ENCODE measurements around the gene POLR3H. TPM values are rescaled to one million over a fixed set of nuclear protein-coding genes. Genes with fewer than 3 reads are reported as not detected.

Gene POLR3H
- total RNA-seq, 1 experiment from 2014 or later = 92.1 TPM

GRCh38 chr22:41540006-41540315, 4.3 kb downstream of the POLR3H start:
- H3K27ac ChIP-seq (ENCODE audit: low read depth, low read length, poor library complexity, severe bottlenecking) = no peak overlapping the region
- BruUV-seq (replicated peaks) = no TSS peak
- no peak overlapping the region for H3K4me3 ChIP-seq (ENCODE audit: low read depth, low read length, poor library complexity, severe bottlenecking)
- no peaks in the 10 kb centered on the region for H3K27me3 ChIP-seq (replicated peaks; ENCODE audit: insufficient read depth, low read depth, low read length, poor library complexity)
- POLR2A ChIA-PET (ENCODE audit: low non-redundant PET) = no interaction called here
- H3K9me3 ChIP-seq (ENCODE audit: low read depth, low read length, poor library complexity, severe bottlenecking) = no peaks in the 10 kb centered on the region
- intact Hi-C loops (cut with micrococcal nuclease; ENCODE audit: unreplicated experiment) = loop anchor here (5.0 kb wide), 1 partner anchor 57 kb away; no protein-coding TSS in a partner anchor
- no peak for TF ChIP-seq CTCF (conservative IDR thresholded peaks at IDR 0.05; ENCODE audit: low read depth, low read length)
- no peak for TF ChIP-seq EZH2 (IDR thresholded peaks at IDR 0.05; ENCODE audit: borderline replicate concordance, low read depth, low read length, poor library complexity, severe bottlenecking)
- CTCF ChIA-PET = interaction anchor here (1.0 kb wide), 1 partner anchor 13 kb away, joined by 3 read pairs; no protein-coding TSS in a partner anchor
- DNase-seq (ENCODE audit: low spot score) = no peak
- H3K36me3 ChIP-seq (ENCODE audit: insufficient read depth, low read length, poor library complexity, severe bottlenecking) = peaks cover 35% of the 10 kb centered on the region
- peaks cover 5% of the 10 kb centered on the region for H3K4me1 ChIP-seq (ENCODE audit: insufficient read depth, low read length, poor library complexity, severe bottlenecking)

- no peak overlapping the region for H3K27ac ChIP-seq (ENCODE audit: low read depth, low read length, poor library complexity, severe bottlenecking)
- intact Hi-C loops (cut with micrococcal nuclease; ENCODE audit: unreplicated experiment) = loop anchor here (5.0 kb wide), 1 partner anchor 58 kb away; no protein-coding TSS in a partner anchor
- no TSS peak for BruUV-seq (replicated peaks)
- H3K36me3 ChIP-seq (ENCODE audit: insufficient read depth, low read length, poor library complexity, severe bottlenecking) = peaks cover 41% of the 10 kb centered on the region
- ChIA-PET POLR2A (ENCODE audit: low non-redundant PET) (no interaction called here), CTCF (interaction anchor here (1.0 kb wide), 1 partner anchor 13 kb away, joined by 3 read pairs; no protein-coding TSS in a partner anchor)
- H3K4me3 ChIP-seq (ENCODE audit: low read depth, low read length, poor library complexity, severe bottlenecking) = no peak overlapping the region
- DNase-seq (ENCODE audit: low spot score) = no peak
- H3K4me1 ChIP-seq (ENCODE audit: insufficient read depth, low read length, poor library complexity, severe bottlenecking) = no peaks in the 10 kb centered on the region
- TF ChIP-seq CTCF (conservative IDR thresholded peaks at IDR 0.05; ENCODE audit: low read depth, low read length) (no peak), EZH2 (IDR thresholded peaks at IDR 0.05; ENCODE audit: borderline replicate concordance, low read depth, low read length, poor library complexity, severe bottlenecking) (no peak)
- no peaks in the 10 kb centered on the region for H3K27me3 ChIP-seq (replicated peaks; ENCODE audit: insufficient read depth, low read depth, low read length, poor library complexity)
- H3K9me3 ChIP-seq (ENCODE audit: low read depth, low read length, poor library complexity, severe bottlenecking) = no peaks in the 10 kb centered on the region
Observed at GRCh38 chr22:41539146-41540005, 4.9 kb downstream of the POLR3H start.

GRCh38 chr22:41538583-41538982, 5.7 kb downstream of the POLR3H start:
- Histone ChIP-seq H3K27ac (ENCODE audit: low read depth, low read length, poor library complexity, severe bottlenecking) (no peak overlapping the region), H3K27me3 (replicated peaks; ENCODE audit: insufficient read depth, low read depth, low read length, poor library complexity) (no peaks in the 10 kb centered on the region), H3K36me3 (ENCODE audit: insufficient read depth, low read length, poor library complexity, severe bottlenecking) (peaks cover 45% of the 10 kb centered on the region), H3K4me1 (ENCODE audit: insufficient read depth, low read length, poor library complexity, severe bottlenecking) (no peaks in the 10 kb centered on the region), H3K9me3 (ENCODE audit: low read depth, low read length, poor library complexity, severe bottlenecking) (no peaks in the 10 kb centered on the region), H3K4me3 (ENCODE audit: low read depth, low read length, poor library complexity, severe bottlenecking) (no peak overlapping the region)
- BruUV-seq (replicated peaks) = no TSS peak
- DNase-seq (ENCODE audit: low spot score) = no peak
- ChIA-PET POLR2A (ENCODE audit: low non-redundant PET) (no interaction called here), CTCF (no interaction called here)
- intact Hi-C loops (cut with micrococcal nuclease; ENCODE audit: unreplicated experiment) = no loop called here
- TF ChIP-seq EZH2 (IDR thresholded peaks at IDR 0.05; ENCODE audit: borderline replicate concordance, low read depth, low read length, poor library complexity, severe bottlenecking) = no peak
- TF ChIP-seq CTCF (conservative IDR thresholded peaks at IDR 0.05; ENCODE audit: low read depth, low read length) = no peak

Measured in A673 (cell line).